Peyer's patch (tissue), 4 donors: Measurements from ENCODE around the gene QSER1. TPM values are rescaled to one million over a fixed set of nuclear protein-coding genes. Genes with fewer than 3 reads are reported as not detected.

ENCODE experiments used
- DNase-seq, 3 donors: peaks; one replicate each; pipeline ENCODE4 v3.0.0-alpha.2; 2017 to 2019
- H3K27ac ChIP-seq, 4 donors: fragments of 200-600 bp; sonication (generic); one replicate each; pipeline ENCODE4 v1.5.1; 2016 to 2019
- H3K27me3 ChIP-seq, 2 donors: fragments of 200-600 bp; sonication (generic); one replicate each; pipeline ENCODE4 v1.5.1; 2019
- H3K36me3 ChIP-seq, 3 donors: fragments of 200-600 bp; sonication (generic); one replicate each; pipeline ENCODE4 v1.5.1; 2016 to 2019
- H3K4me1 ChIP-seq, 4 donors: fragments of 200-600 bp; sonication (generic); one replicate each; pipeline ENCODE4 v1.5.1; 2016 to 2019
- H3K4me3 ChIP-seq, 4 donors: fragments of 200-600 bp; sonication (generic); 1 replicate in 3 of 4; 2 replicates in 1 of 4; pipeline ENCODE4 v1.5.1; 2016 to 2019; ENCODE audit warnings: mild to moderate bottlenecking in 1 of 4
- H3K9me3 ChIP-seq, 4 donors: fragments of 200-600 bp; sonication (generic); one replicate each; pipeline ENCODE4 v1.5.1; 2016 to 2019; ENCODE audit warnings: mild to moderate bottlenecking in 1 of 4
- POLR2A ChIP-seq, 2 donors: fragments of 450-650 bp; IDR thresholded peaks; one replicate each; pipeline ENCODE4 v1.5.1; 2017; ENCODE audit warnings: antibody characterized with exemption in 2 of 2, mild to moderate bottlenecking in 2 of 2, moderate library complexity in 2 of 2
- total RNA-seq, 4 donors: library from RNA; depleted of rRNA; stranded (reverse); fragments of >200 nt; gene quantifications; one replicate each; pipeline ENCODE4 v1.1.0, GENCODE V29; 2016
- TF ChIP-seq, protein P1 (sequence below), 6 experiments: fragments of 450-650 bp in 4 of 6; fragments of 200-600 bp in 2 of 6; sonication (generic) in 1 of 6; IDR thresholded peaks; one replicate each; pipeline ENCODE4 v1.5.1; 2017 to 2019; ENCODE audit warnings: antibody characterized with exemption in 6 of 6, mild to moderate bottlenecking in 3 of 6, moderate library complexity in 1 of 6

QSER1 gene
- total RNA-seq, 4 donors from 2014 or later, result 17.7 to 111 (median 21.9) TPM

DNA sequence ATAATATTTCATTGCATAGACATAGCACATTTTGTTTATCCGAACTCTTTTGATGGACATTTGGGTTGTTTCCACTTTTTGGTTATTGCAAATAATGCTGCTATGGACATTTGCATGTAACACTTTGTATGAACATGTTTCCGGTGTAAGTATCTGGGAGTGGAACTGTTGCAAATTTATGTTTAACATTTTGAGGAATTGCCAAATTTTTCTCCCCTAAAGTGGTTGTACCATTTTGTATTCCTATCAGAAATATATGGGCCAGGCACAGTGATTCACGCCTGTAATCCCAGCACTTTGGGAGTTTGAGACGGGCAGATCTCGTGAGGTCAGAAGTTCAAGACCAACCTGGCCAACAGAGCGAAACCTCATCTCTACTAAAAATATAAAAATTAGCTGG lies 16.0 kb downstream of the QSER1 start:
- Histone ChIP-seq H3K36me3 (no peaks in the 10 kb centered on the region), H3K9me3 (no peaks in the 10 kb centered on the region), H3K27me3 (no peaks in the 10 kb centered on the region), H3K4me3 (no peak overlapping the region), H3K27ac (no peak overlapping the region), H3K4me1 (no peaks in the 10 kb centered on the region)
- no peak for DNase-seq
- TF ChIP-seq, protein P1, sequence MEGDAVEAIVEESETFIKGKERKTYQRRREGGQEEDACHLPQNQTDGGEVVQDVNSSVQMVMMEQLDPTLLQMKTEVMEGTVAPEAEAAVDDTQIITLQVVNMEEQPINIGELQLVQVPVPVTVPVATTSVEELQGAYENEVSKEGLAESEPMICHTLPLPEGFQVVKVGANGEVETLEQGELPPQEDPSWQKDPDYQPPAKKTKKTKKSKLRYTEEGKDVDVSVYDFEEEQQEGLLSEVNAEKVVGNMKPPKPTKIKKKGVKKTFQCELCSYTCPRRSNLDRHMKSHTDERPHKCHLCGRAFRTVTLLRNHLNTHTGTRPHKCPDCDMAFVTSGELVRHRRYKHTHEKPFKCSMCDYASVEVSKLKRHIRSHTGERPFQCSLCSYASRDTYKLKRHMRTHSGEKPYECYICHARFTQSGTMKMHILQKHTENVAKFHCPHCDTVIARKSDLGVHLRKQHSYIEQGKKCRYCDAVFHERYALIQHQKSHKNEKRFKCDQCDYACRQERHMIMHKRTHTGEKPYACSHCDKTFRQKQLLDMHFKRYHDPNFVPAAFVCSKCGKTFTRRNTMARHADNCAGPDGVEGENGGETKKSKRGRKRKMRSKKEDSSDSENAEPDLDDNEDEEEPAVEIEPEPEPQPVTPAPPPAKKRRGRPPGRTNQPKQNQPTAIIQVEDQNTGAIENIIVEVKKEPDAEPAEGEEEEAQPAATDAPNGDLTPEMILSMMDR (IDR thresholded peaks at IDR 0.05), result no peak
- no peak for TF ChIP-seq POLR2A (IDR thresholded peaks at IDR 0.05)

DNA sequence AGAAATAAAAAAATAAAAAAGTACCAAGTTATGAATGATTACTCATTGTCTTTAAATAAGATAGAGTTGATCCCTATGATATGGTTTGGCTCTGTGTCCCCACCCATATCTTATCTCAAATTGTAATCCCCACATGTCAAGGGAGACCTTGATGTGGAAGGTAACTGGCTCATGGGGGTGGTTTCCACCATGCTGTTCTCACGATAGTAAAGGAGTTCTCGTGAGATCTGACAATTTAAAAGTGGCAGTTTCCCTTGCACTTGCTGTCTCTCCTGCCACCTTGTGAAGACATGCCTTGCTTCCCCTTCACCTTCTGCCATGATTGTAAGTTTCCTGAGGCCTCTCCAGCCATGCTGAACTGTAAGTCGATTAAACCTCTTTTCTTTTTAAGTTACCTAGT lies 18.8 kb downstream of the QSER1 start:
- Histone ChIP-seq H3K4me1 (no peaks in the 10 kb centered on the region), H3K36me3 (no peaks in the 10 kb centered on the region), H3K9me3 (no peaks in the 10 kb centered on the region), H3K27me3 (no peaks in the 10 kb centered on the region), H3K4me3 (no peak overlapping the region), H3K27ac (no peak overlapping the region)
- TF ChIP-seq, protein P1 (IDR thresholded peaks at IDR 0.05), result no peak
- no peak for TF ChIP-seq POLR2A (IDR thresholded peaks at IDR 0.05)
- no peak for DNase-seq

DNA sequence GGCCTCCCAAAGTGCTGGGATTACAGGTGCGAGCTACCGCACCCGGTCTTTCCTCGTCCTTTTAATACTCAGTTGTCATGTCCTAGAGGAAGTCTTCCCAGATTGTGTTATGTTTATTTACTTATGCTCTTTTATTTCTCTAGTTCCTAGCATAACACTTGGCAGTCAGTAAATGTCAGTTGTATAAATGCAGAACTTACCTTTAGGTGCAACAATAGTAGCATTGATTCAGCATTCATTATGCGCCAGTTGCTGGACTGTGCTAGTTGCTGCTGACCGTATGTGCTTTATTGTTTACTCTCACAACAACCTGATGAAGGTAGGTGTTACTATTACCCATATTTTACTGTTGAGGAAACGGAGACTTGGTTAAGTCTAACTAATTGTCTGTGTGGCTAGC lies 20.8 kb downstream of the QSER1 start:
- Histone ChIP-seq H3K27ac (no peak overlapping the region), H3K4me3 (no peak overlapping the region), H3K9me3 (no peaks in the 10 kb centered on the region), H3K36me3 (no peaks in the 10 kb centered on the region), H3K27me3 (no peaks in the 10 kb centered on the region), H3K4me1 (no peaks in the 10 kb centered on the region)
- no peak for DNase-seq
- TF ChIP-seq, protein P1 (IDR thresholded peaks at IDR 0.05), result no peak
- no peak for TF ChIP-seq POLR2A (IDR thresholded peaks at IDR 0.05)

- DNase-seq, result no peak
- Histone ChIP-seq H3K27me3 (no peaks in the 10 kb centered on the region), H3K36me3 (no peaks in the 10 kb centered on the region), H3K4me1 (no peaks in the 10 kb centered on the region), H3K9me3 (no peaks in the 10 kb centered on the region), H3K27ac (no peak overlapping the region), H3K4me3 (no peak overlapping the region)
- no peak for TF ChIP-seq POLR2A (IDR thresholded peaks at IDR 0.05)
- TF ChIP-seq, protein P1 (IDR thresholded peaks at IDR 0.05), result no peak
Measured at GRCh38 chr11:32916361-32916760, 23.8 kb downstream of the QSER1 start.

- TF ChIP-seq POLR2A (IDR thresholded peaks at IDR 0.05), result no peak
- TF ChIP-seq, protein P1 (IDR thresholded peaks at IDR 0.05), result no peak
Measured at GRCh38 chr11:32916994-32917393, 24.4 kb downstream of the QSER1 start.

DNA sequence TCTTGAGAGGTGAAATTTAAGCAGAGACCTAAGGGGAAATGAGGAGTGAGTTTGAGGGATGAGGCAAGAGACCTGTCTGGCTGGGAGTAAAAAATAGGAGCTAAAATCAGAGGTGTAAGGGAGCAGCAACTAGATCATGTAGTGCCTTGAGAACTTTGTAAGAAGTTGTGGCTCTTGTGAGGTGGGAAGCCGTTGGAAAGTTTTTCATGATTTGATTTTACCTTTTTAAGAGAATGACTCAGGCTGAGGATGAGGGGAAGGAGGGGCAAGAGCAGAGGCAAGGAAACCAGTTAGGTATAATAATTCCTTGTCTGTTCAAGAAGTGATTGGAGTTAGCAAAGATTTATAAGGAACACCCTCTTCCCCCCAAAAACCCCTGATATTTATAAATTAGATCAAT lies 25.8 kb downstream of the QSER1 start:
- no peak for DNase-seq
- Histone ChIP-seq H3K9me3 (no peaks in the 10 kb centered on the region), H3K4me3 (no peak overlapping the region), H3K27ac (no peak overlapping the region), H3K4me1 (no peaks in the 10 kb centered on the region), H3K36me3 (no peaks in the 10 kb centered on the region), H3K27me3 (no peaks in the 10 kb centered on the region)
- TF ChIP-seq POLR2A (IDR thresholded peaks at IDR 0.05), result no peak
- TF ChIP-seq, protein P1 (IDR thresholded peaks at IDR 0.05), result no peak

More at GRCh38 chr11:32916994-32917393, 24.4 kb downstream of the QSER1 start:
- Histone ChIP-seq H3K9me3 (no peaks in the 10 kb centered on the region), H3K4me1 (no peaks in the 10 kb centered on the region), H3K4me3 (no peak overlapping the region), H3K36me3 (no peaks in the 10 kb centered on the region), H3K27me3 (no peaks in the 10 kb centered on the region), H3K27ac (no peak overlapping the region)
- no peak for DNase-seq
